ENCODE results near the gene COL23A1.

The COL23A1 gene

DNA sequence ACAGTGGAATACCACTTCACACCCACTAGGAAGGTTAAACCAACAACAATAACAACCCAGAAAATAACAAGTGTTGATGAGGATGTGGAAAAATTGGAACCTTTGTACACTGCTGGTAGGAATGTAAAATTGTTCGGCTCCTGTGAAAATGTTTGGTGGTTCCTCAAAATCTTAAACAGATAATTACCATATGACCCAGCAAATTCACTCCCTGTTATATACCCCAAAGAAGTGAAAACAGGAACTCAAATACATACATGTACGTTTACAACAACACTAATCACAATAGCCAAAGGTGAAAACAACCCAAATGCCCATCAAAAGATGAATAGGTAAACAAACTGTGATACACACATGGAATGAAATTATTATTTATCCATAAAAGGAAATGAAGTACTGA is 179.1 kb downstream of the COL23A1 start:
- DNase-seq (ENCODE audit: low read depth) = no peak
- no peak overlapping the region for H3K4me3 ChIP-seq (ENCODE audit: low read depth, low read length)
- TF ChIP-seq, protein P1, sequence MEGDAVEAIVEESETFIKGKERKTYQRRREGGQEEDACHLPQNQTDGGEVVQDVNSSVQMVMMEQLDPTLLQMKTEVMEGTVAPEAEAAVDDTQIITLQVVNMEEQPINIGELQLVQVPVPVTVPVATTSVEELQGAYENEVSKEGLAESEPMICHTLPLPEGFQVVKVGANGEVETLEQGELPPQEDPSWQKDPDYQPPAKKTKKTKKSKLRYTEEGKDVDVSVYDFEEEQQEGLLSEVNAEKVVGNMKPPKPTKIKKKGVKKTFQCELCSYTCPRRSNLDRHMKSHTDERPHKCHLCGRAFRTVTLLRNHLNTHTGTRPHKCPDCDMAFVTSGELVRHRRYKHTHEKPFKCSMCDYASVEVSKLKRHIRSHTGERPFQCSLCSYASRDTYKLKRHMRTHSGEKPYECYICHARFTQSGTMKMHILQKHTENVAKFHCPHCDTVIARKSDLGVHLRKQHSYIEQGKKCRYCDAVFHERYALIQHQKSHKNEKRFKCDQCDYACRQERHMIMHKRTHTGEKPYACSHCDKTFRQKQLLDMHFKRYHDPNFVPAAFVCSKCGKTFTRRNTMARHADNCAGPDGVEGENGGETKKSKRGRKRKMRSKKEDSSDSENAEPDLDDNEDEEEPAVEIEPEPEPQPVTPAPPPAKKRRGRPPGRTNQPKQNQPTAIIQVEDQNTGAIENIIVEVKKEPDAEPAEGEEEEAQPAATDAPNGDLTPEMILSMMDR (IDR thresholded peaks at IDR 0.05; ENCODE audit: low read depth, low read length, missing control alignments) = no peak

DNA sequence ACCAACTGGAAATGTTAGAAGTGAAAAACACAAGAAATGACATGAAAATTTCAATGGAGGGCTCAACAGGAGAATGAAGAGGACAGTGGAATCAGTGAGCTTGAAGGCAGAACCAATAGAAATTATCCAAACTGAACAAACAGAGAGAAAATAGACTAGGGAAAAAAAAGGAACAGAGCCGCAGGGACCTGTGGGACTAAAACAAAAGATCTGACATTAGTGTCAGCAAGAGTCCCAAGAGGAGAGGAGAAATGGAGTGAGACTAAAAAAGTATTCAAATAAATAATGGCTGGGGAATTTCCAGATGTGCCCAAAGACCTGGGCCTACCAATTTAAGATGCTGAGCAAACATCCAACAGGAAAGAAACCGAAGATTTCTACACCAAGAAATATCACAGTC is 182.5 kb downstream of the COL23A1 start:
- no peak overlapping the region for H3K4me3 ChIP-seq (ENCODE audit: low read depth, low read length)
- TF ChIP-seq, protein P1 (IDR thresholded peaks at IDR 0.05; ENCODE audit: low read depth, low read length, missing control alignments) = no peak
- no peak for DNase-seq (ENCODE audit: low read depth)

DNA sequence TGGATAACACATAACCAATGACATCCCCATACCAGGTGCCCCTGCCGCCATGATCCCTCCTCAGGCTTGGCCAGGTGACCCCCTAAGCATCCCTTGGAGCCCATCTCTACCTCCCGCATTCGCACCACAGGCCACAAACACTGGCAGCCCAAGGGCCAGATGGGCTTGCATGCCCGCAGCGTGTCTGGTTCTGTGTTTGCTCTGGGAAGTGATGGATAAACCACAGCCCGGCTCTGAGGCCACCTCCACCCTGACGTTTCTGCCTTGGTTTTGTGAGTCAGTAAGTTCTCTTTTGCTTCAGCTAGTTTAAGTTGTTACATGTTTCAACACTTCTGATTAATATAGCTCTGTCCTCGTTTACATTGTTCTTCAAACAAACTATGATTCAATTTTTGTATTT is 185.2 kb downstream of the COL23A1 start:
- no peak for DNase-seq (ENCODE audit: low read depth)
- no peak overlapping the region for H3K4me3 ChIP-seq (ENCODE audit: low read depth, low read length)
- TF ChIP-seq, protein P1 (IDR thresholded peaks at IDR 0.05; ENCODE audit: low read depth, low read length, missing control alignments) = no peak

DNA sequence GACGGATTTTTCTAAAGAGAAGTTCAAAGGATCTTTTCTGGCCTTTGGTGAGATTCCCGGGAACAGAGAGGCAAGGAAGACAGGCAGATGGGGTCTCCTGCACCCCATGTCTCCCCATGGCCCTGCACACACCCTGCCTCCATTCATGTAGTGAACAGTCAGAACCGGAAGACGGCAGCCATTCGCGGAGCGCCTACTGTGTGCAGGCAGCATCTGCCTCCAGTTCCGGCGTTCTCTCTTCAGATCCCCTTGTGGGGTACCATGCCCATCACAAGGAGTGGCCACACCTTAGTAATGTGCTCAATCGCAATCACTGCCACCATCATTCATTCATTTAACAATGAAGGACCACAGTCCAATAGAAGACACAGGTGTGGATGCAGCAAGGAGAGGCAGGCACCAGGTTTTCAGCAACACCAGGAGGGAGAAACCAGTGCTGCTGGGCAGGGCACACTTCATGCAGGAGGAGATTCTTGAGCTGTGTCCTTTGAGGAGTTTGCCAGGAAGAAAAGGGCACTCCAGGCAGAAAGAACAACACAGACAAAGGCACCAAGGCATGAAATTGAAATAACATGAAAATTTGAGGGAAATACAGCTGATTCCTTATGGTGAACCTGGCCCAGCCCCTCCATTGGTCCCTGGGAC is 186.1 kb downstream of the COL23A1 start:
- TF ChIP-seq, protein P1 (IDR thresholded peaks at IDR 0.05; ENCODE audit: low read depth, low read length, missing control alignments) = no peak
- DNase-seq (ENCODE audit: low read depth) = no peak
- no peak overlapping the region for H3K4me3 ChIP-seq (ENCODE audit: low read depth, low read length)

DNA sequence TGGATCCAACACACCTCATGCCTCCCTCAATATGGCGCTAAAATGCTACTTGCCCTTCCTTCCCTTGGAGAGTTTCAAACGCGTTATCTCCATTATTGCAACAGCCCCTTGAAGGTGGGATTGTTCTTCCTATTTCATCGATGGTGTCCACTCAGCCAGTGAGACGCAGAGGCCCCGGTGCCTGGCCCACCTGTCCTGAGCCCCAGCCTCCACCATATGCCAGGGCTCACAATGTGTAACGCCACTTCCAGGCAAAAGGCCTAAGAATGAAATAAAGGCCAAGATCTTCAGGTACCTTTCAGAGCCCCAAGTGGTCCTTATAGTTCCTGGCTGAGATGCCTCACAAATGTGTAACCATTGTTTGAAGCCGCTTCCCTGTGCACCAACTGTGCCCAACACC is 186.8 kb downstream of the COL23A1 start:
- TF ChIP-seq, protein P1 (IDR thresholded peaks at IDR 0.05; ENCODE audit: low read depth, low read length, missing control alignments) = no peak
- no peak overlapping the region for H3K4me3 ChIP-seq (ENCODE audit: low read depth, low read length)
- DNase-seq (ENCODE audit: low read depth) = no peak

DNA sequence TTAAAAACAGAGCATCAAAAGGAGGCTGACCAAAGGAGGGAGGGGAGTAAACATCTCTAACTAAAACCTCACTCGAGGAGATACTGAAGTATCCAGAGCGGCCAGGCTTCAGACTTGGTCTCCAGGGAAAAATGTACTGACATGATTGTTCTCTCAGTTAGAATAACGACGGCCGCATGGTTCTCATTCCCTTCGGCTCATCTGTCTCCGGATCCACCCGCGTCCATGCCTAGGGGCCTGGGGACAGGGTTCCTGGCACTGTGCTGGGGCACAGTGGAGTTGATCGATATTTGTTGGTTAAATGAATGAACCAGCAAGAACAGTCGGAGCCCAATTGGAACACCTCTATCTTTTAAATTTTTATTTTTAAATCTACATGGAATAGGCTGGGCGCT is 190.5 kb downstream of the COL23A1 start:
- no peak for DNase-seq (ENCODE audit: low read depth)
- TF ChIP-seq, protein P1 (IDR thresholded peaks at IDR 0.05; ENCODE audit: low read depth, low read length, missing control alignments) = no peak
- H3K4me3 ChIP-seq (ENCODE audit: low read depth, low read length) = no peak overlapping the region
